HG03457 (cell line): ENCODE data around the gene RILPL1.
"Not testable (repeated sequence)": the region's sequence is repeated elsewhere in the genome, so short reads cannot be mapped to it uniquely, and the experiment has no call there.

ENCODE experiments used
- ATAC-seq: cut with Tn5 transposase; IDR thresholded peaks from one replicate; pipeline ENCODE4 v1.9.1; 2021; ENCODE audit warnings: moderate number of reproducible peaks; ENCODE audit not compliant: unreplicated experiment

Gene RILPL1

GRCh38 chr12:123471374-123472068, 62.0 kb downstream of the RILPL1 start:
- no peak for ATAC-seq

GRCh38 chr12:123469978-123470377, 63.5 kb downstream of the RILPL1 start:
- no peak for ATAC-seq

- ATAC-seq = no peak
These were observed 64.7 kb downstream of the RILPL1 start for GRCh38 chr12:123468786-123469185.

GRCh38 chr12:123465084-123465483, 68.4 kb downstream of the RILPL1 start:
- no peak for ATAC-seq

GRCh38 chr12:123463174-123463573, 70.3 kb downstream of the RILPL1 start:
- ATAC-seq = not testable (repeated sequence)

- no peak for ATAC-seq
These were observed 75.3 kb downstream of the RILPL1 start, which contains the start of gene SNRNP35 for GRCh38 chr12:123457980-123458779. Gene SNRNP35, plus strand, starts transcription at chr12:123458139. Its CDS starts 7,402 bp downstream, at chr12:123465541.

- no peak for ATAC-seq
These were observed 80.4 kb downstream of the RILPL1 start for GRCh38 chr12:123453165-123453564.

- not testable (repeated sequence) for ATAC-seq
These were observed 81.3 kb downstream of the RILPL1 start for GRCh38 chr12:123452276-123452550.

GRCh38 chr12:123450636-123451035, 82.9 kb downstream of the RILPL1 start:
- no peak for ATAC-seq

GRCh38 chr12:123449856-123450255, 83.7 kb downstream of the RILPL1 start:
- ATAC-seq = no peak

- ATAC-seq = no peak
These were observed 84.2 kb downstream of the RILPL1 start for GRCh38 chr12:123449249-123449733.

- no peak for ATAC-seq
These were observed 87.2 kb downstream of the RILPL1 start for GRCh38 chr12:123446333-123446713.

- ATAC-seq = no peak
These were observed 87.9 kb downstream of the RILPL1 start for GRCh38 chr12:123445388-123446332.

- ATAC-seq = no peak
These were observed 89.2 kb downstream of the RILPL1 start for GRCh38 chr12:123444092-123445026.

- ATAC-seq = no peak
These were observed 90.7 kb downstream of the RILPL1 start for GRCh38 chr12:123442774-123443173.

GRCh38 chr12:123441523-123442164, 91.9 kb downstream of the RILPL1 start:
- no peak for ATAC-seq

GRCh38 chr12:123436017-123436964, 97.2 kb downstream of the RILPL1 start, which contains the start of gene RILPL2:
Gene RILPL2, minus strand, starts transcription at chr12:123436684. Its CDS starts 264 bp downstream, at chr12:123436420.
- ATAC-seq = peak; percentile 69

- ATAC-seq = no peak
These were observed 97.9 kb downstream of the RILPL1 start for GRCh38 chr12:123435636-123436016.
